H9 (cell line): ENCODE data around the gene SETBP1. TPM values are rescaled to one million over a fixed set of nuclear protein-coding genes. Genes with fewer than 3 reads are reported as not detected.

Experiments used
- DNase-seq: peaks from one replicate; pipeline ENCODE4 v3.0.0-alpha.2; 2017
- H2AFZ ChIP-seq: one replicate; pipeline ENCODE4 v1.6.1; 2013; ENCODE audit warnings: mild to moderate bottlenecking, low read length, control low read depth, moderate library complexity
- H2AK5ac ChIP-seq: 2 replicates; pipeline ENCODE4 v1.6.1; 2013; ENCODE audit warnings: low read length, control low read depth, mixed read lengths; ENCODE audit not compliant: insufficient read length
- H2BK120ac ChIP-seq: one replicate; pipeline ENCODE4 v1.6.1; 2013; ENCODE audit warnings: low read depth, mild to moderate bottlenecking, low read length, control low read depth, inconsistent platforms; ENCODE audit not compliant: poor library complexity, severe bottlenecking
- H2BK12ac ChIP-seq: 2 replicates; pipeline ENCODE4 v1.6.1; 2013; ENCODE audit warnings: low read length, control low read depth, mixed read lengths, low read depth; ENCODE audit not compliant: insufficient read length
- H2BK15ac ChIP-seq: 2 replicates; pipeline ENCODE4 v1.6.1; 2013; ENCODE audit warnings: low read depth, low read length, control low read depth
- H2BK20ac ChIP-seq: one replicate; pipeline ENCODE4 v1.6.1; 2013; ENCODE audit warnings: low read depth, mild to moderate bottlenecking, low read length, control low read depth, inconsistent platforms; ENCODE audit not compliant: poor library complexity, severe bottlenecking
- H2BK5ac ChIP-seq: 2 replicates; pipeline ENCODE4 v1.6.1; 2013; ENCODE audit warnings: low read length, control low read depth, mixed read lengths; ENCODE audit not compliant: insufficient read length
- H3K14ac ChIP-seq: 2 replicates; pipeline ENCODE4 v1.6.1; 2013; ENCODE audit warnings: low read length, control low read depth; ENCODE audit not compliant: insufficient read depth
- H3K18ac ChIP-seq: 2 replicates; pipeline ENCODE4 v1.6.1; 2013; ENCODE audit warnings: low read depth, mild to moderate bottlenecking, mixed read lengths, low read length, control low read depth; ENCODE audit not compliant: insufficient read length
- H3K23ac ChIP-seq: 2 replicates; pipeline ENCODE4 v1.6.1; 2013; ENCODE audit warnings: low read length, control low read depth, mixed read lengths, low read depth; ENCODE audit not compliant: insufficient read length
- H3K23me2 ChIP-seq: 2 replicates; pipeline ENCODE4 v1.6.1; 2013; ENCODE audit warnings: low read depth, mild to moderate bottlenecking, mixed read lengths, low read length, control low read depth; ENCODE audit not compliant: insufficient read length, poor library complexity, severe bottlenecking
- H3K27ac ChIP-seq: 2 replicates; pipeline ENCODE4 v1.5.1; 2013; ENCODE audit warnings: low read length, control low read depth, mixed read lengths, low read depth; ENCODE audit not compliant: insufficient read length
- H3K27me3 ChIP-seq: 2 replicates; pipeline ENCODE4 v1.6.1; 2013; ENCODE audit warnings: low read length, control low read depth, inconsistent platforms; ENCODE audit not compliant: insufficient read depth
- H3K4ac ChIP-seq: 2 replicates; pipeline ENCODE4 v1.6.1; 2013; ENCODE audit warnings: low read depth, mild to moderate bottlenecking, control low read depth, inconsistent platforms, low read length, moderate library complexity
- H3K4me1 ChIP-seq: 2 replicates; pipeline ENCODE4 v1.6.1; 2013; ENCODE audit warnings: low read length, control low read depth, inconsistent platforms; ENCODE audit not compliant: insufficient read depth
- H3K4me2 ChIP-seq: 2 replicates; pipeline ENCODE4 v1.6.1; 2013; ENCODE audit warnings: low read length, control low read depth, mixed read lengths; ENCODE audit not compliant: insufficient read length, insufficient read depth
- H3K56ac ChIP-seq: 2 replicates; pipeline ENCODE4 v1.6.1; 2013; ENCODE audit warnings: low read depth, mild to moderate bottlenecking, mixed read lengths, low read length, control low read depth; ENCODE audit not compliant: insufficient read length
- H3K79me1 ChIP-seq: 2 replicates; pipeline ENCODE4 v1.6.1; 2013; ENCODE audit warnings: low read depth, mild to moderate bottlenecking, moderate library complexity, low read length, control low read depth, inconsistent platforms; ENCODE audit not compliant: insufficient read depth, poor library complexity, severe bottlenecking
- H3K79me2 ChIP-seq: 2 replicates; pipeline ENCODE4 v1.6.1; 2013; ENCODE audit warnings: low read length, control low read depth, inconsistent platforms; ENCODE audit not compliant: insufficient read depth
- H3K9ac ChIP-seq: 2 replicates; pipeline ENCODE4 v1.6.1; 2013; ENCODE audit warnings: low read length, control low read depth, mixed read lengths; ENCODE audit not compliant: insufficient read length; ENCODE audit errors: extremely low read depth
- H3K9me3 ChIP-seq: one replicate; pipeline ENCODE4 v1.6.1; 2013; ENCODE audit warnings: low read depth, low read length, inconsistent platforms; ENCODE audit not compliant: control insufficient read depth
- H3T11ph ChIP-seq: one replicate; pipeline ENCODE4 v1.6.1; 2013; ENCODE audit warnings: mild to moderate bottlenecking, low read length, control low read depth, inconsistent platforms
- H4K20me1 ChIP-seq: one replicate; pipeline ENCODE4 v1.6.1; 2013; ENCODE audit not compliant: control insufficient read depth, insufficient read length, insufficient read depth
- H4K5ac ChIP-seq: 2 replicates; pipeline ENCODE4 v1.6.1; 2013; ENCODE audit warnings: low read depth, mild to moderate bottlenecking, mixed read lengths, low read length, control low read depth; ENCODE audit not compliant: insufficient read length
- H4K8ac ChIP-seq: replicated peaks from 2 replicates; pipeline ENCODE4 v1.6.1; 2013; ENCODE audit warnings: low read length, control low read depth, mixed read lengths, low read depth; ENCODE audit not compliant: insufficient read length
- H4K91ac ChIP-seq: 2 replicates; pipeline ENCODE4 v1.6.1; 2013; ENCODE audit warnings: low read depth, mild to moderate bottlenecking, moderate library complexity, mixed read lengths, low read length, control low read depth; ENCODE audit not compliant: insufficient read length
- H3K27ac Mint-ChIP-seq, 3 experiments: 2 replicates in 2 of 3; 3 replicates in 1 of 3; pipeline ENCODE4 v1.8.0; 2020 to 2021; ENCODE audit warnings: mixed read lengths in 3 of 3, mild to moderate bottlenecking in 1 of 3, moderate library complexity in 1 of 3
- H3K27me3 Mint-ChIP-seq: 2 replicates; pipeline ENCODE4 v1.8.0; 2021; ENCODE audit warnings: low read depth, mild to moderate bottlenecking, moderate library complexity, mixed read lengths
- H3K36me3 Mint-ChIP-seq, 3 experiments: 2 replicates in 2 of 3; 3 replicates in 1 of 3; pipeline ENCODE4 v1.8.0; 2020 to 2021; ENCODE audit warnings: low read depth in 3 of 3, mixed read lengths in 3 of 3; ENCODE audit not compliant: insufficient read depth in 1 of 3
- H3K4me1 Mint-ChIP-seq, 2 experiments: 2 replicates each; pipeline ENCODE4 v1.8.0; 2020; ENCODE audit warnings: mixed read lengths in 2 of 2
- H3K4me3 Mint-ChIP-seq, 2 experiments: 2 replicates in 1 of 2; 3 replicates in 1 of 2; pipeline ENCODE4 v1.8.0; 2020 to 2021; ENCODE audit warnings: mild to moderate bottlenecking in 2 of 2, mixed read lengths in 2 of 2, moderate library complexity in 1 of 2
- H3K9me3 Mint-ChIP-seq, 2 experiments: 2 replicates in 1 of 2; 3 replicates in 1 of 2; pipeline ENCODE4 v1.8.0; 2020; ENCODE audit warnings: mild to moderate bottlenecking in 2 of 2, mixed read lengths in 2 of 2, moderate library complexity in 1 of 2
- WGBS: extraction: QIAGEN DNeasy Blood & Tissue Kit; methylation state at CpG from one replicate; pipeline ENCODE4 v1.1.7; 2013; ENCODE audit warnings: missing lambda C conversion rate, low lambda C conversion rate, mixed read lengths; ENCODE audit not compliant: insufficient read length; ENCODE audit errors: extremely low coverage; 5-methylcytosine and 5-hydroxymethylcytosine counted together
- total RNA-seq: library from RNA; stranded (reverse); gene quantifications from 2 replicates; pipeline ENCODE4 v1.2.1, GENCODE V29; 2021
- TF ChIP-seq, protein P1 (sequence below): fragments of 200-600 bp; sonication (generic); conservative IDR thresholded peaks from 3 replicates; pipeline ENCODE4 v1.8.0; 2021; ENCODE audit warnings: antibody characterized with exemption, mild to moderate bottlenecking

The SETBP1 gene
- total RNA-seq, 1 experiment from 2014 or later: 4.6 TPM

DNA sequence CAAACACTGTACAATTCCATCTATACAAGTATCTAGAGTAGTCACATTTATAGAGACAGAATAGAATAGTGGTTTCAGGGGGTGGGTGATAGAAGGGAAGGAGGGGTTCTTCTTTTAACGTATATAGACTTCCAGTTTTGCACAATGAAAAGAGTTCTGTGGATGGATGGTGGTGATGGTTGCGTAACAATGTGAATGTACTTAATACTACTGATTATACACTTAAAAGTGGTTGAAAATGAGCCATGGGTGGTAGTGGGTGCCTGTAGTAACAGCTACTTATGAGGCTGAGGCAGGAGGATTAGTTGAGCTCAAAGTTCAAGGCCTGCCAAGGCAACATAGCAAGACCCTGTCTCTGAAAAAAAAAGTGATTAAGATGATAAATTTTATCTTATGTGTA is 85.8 kb downstream of the SETBP1 start:
- H4K8ac ChIP-seq: no peak overlapping the region
- no peaks in the 10 kb centered on the region for H3K79me2 ChIP-seq
- no peak overlapping the region for H3K27ac ChIP-seq
- H2BK20ac ChIP-seq: no peak overlapping the region
- no peaks in the 10 kb centered on the region; the same call in 1 of the 2 replicates for H3K27me3 Mint-ChIP-seq
- H3K4ac ChIP-seq: no peak overlapping the region
- no peak overlapping the region for H2BK5ac ChIP-seq
- no peak for DNase-seq
- H4K91ac ChIP-seq: no peak overlapping the region
- H3K79me1 ChIP-seq: no peaks in the 10 kb centered on the region
- H3K4me1 Mint-ChIP-seq: peaks cover 5 to 11% of the 10 kb centered on the region in 2 experiments
- no peak overlapping the region for H2AK5ac ChIP-seq
- no peaks in the 10 kb centered on the region for H3K36me3 Mint-ChIP-seq
- TF ChIP-seq, protein P1, sequence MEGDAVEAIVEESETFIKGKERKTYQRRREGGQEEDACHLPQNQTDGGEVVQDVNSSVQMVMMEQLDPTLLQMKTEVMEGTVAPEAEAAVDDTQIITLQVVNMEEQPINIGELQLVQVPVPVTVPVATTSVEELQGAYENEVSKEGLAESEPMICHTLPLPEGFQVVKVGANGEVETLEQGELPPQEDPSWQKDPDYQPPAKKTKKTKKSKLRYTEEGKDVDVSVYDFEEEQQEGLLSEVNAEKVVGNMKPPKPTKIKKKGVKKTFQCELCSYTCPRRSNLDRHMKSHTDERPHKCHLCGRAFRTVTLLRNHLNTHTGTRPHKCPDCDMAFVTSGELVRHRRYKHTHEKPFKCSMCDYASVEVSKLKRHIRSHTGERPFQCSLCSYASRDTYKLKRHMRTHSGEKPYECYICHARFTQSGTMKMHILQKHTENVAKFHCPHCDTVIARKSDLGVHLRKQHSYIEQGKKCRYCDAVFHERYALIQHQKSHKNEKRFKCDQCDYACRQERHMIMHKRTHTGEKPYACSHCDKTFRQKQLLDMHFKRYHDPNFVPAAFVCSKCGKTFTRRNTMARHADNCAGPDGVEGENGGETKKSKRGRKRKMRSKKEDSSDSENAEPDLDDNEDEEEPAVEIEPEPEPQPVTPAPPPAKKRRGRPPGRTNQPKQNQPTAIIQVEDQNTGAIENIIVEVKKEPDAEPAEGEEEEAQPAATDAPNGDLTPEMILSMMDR: no peak
- no peak overlapping the region for H2BK12ac ChIP-seq
- H3K27me3 ChIP-seq: no peaks in the 10 kb centered on the region
- H3K27ac Mint-ChIP-seq: no peak overlapping the region; a peak in 1 of 7 replicates
- H3K56ac ChIP-seq: no peak overlapping the region
- WGBS: no CpG with 5 or more reads among the region's 2 CpGs
- no peak overlapping the region for H2BK15ac ChIP-seq
- H3K9ac ChIP-seq: no peak overlapping the region
- no peaks in the 10 kb centered on the region for H3K23me2 ChIP-seq
- H4K5ac ChIP-seq: no peak overlapping the region
- no peak overlapping the region for H3K4me2 ChIP-seq
- H2AFZ ChIP-seq: no peak overlapping the region
- no peak overlapping the region for H3K4me3 Mint-ChIP-seq
- H3K4me1 ChIP-seq: peaks cover 3% of the 10 kb centered on the region
- H3K9me3 Mint-ChIP-seq: no peaks in the 10 kb centered on the region
- no peaks in the 10 kb centered on the region for H3K9me3 ChIP-seq
- H3K18ac ChIP-seq: no peak overlapping the region
- no peak overlapping the region for H2BK120ac ChIP-seq
- H3K14ac ChIP-seq: no peak overlapping the region
- H4K20me1 ChIP-seq: no peaks in the 10 kb centered on the region
- H3K23ac ChIP-seq: no peak overlapping the region
- H3T11ph ChIP-seq: no peak overlapping the region
